SU-DHL-6 (cell line): ENCODE data around the gene SLC9A2.

Experiments used
- H2AFZ ChIP-seq: fragments of 200-600 bp; sonication (generic); 2 replicates; pipeline ENCODE4 v1.6.1; 2014; ENCODE audit warnings: low read depth, mild to moderate bottlenecking, moderate library complexity, mixed read lengths, antibody characterized with exemption, low read length; ENCODE audit not compliant: severe bottlenecking
- H3F3A ChIP-seq: fragments of 200-600 bp; shearing (Covaris generic); 2 replicates; pipeline ENCODE4 v1.6.0; 2016; ENCODE audit warnings: antibody characterized with exemption, mild to moderate bottlenecking; ENCODE audit not compliant: insufficient read depth
- H3K27ac ChIP-seq: fragments of 200-600 bp; sonication (generic); 2 replicates; pipeline ENCODE4 v1.5.1; 2016; ENCODE audit warnings: low read depth, mild to moderate bottlenecking, low read length, moderate library complexity, mixed read lengths
- H3K27me3 ChIP-seq: fragments of 200-600 bp; sonication (generic), shearing (Covaris generic); 2 replicates; pipeline ENCODE4 v1.6.0; 2014; ENCODE audit warnings: mild to moderate bottlenecking, low read length
- H3K36me3 ChIP-seq: fragments of 200-600 bp; sonication (generic); 2 replicates; pipeline ENCODE4 v1.6.1; 2014; ENCODE audit warnings: mild to moderate bottlenecking, low read length, mixed read lengths
- H3K4me2 ChIP-seq: fragments of 300-600, 200-600 bp; shearing (Covaris generic), sonication (generic); 2 replicates; pipeline ENCODE4 v1.6.0; 2014; ENCODE audit warnings: low read length, low read depth, mild to moderate bottlenecking; ENCODE audit not compliant: poor library complexity, severe bottlenecking
- H3K4me3 ChIP-seq: fragments of 200-600 bp; sonication (generic); 2 replicates; pipeline ENCODE4 v1.5.1; 2014; ENCODE audit warnings: antibody characterized with exemption, low read length, mild to moderate bottlenecking, mixed read lengths; ENCODE audit not compliant: insufficient read depth, poor library complexity, severe bottlenecking
- H3K79me2 ChIP-seq: fragments of 200-600 bp; sonication (generic); 2 replicates; pipeline ENCODE4 v1.6.1; 2014; ENCODE audit warnings: mild to moderate bottlenecking, low read length, moderate library complexity; ENCODE audit not compliant: insufficient read depth
- H3K9ac ChIP-seq: fragments of 200-600 bp; sonication (generic); 2 replicates; pipeline ENCODE4 v1.7.0; 2014; ENCODE audit warnings: mild to moderate bottlenecking, low read length
- H3K9me2 ChIP-seq: fragments of 200-600 bp; sonication (generic); replicated peaks from 2 replicates; pipeline ENCODE4 v1.6.1; 2014; ENCODE audit warnings: low read length; ENCODE audit not compliant: insufficient read depth
- H3K9me3 ChIP-seq: fragments of 200-600 bp; sonication (generic); 2 replicates; pipeline ENCODE4 v1.6.1; 2014; ENCODE audit warnings: low read length, mixed read lengths; ENCODE audit not compliant: insufficient read depth
- H4K20me1 ChIP-seq: fragments of 200-600 bp; sonication (generic); 2 replicates; pipeline ENCODE4 v1.6.1; 2014; ENCODE audit warnings: low read depth, mild to moderate bottlenecking, antibody characterized with exemption, low read length, moderate library complexity, mixed read lengths
- EZH2phosphoT487 ChIP-seq: fragments of 200-600 bp; sonication (generic), shearing (Covaris generic); conservative IDR thresholded peaks from 2 replicates; pipeline ENCODE4 v1.6.1; 2018; ENCODE audit warnings: mild to moderate bottlenecking, antibody characterized with exemption, low read length, moderate library complexity, mixed read lengths
- TF ChIP-seq, protein P1 (sequence below): fragments of 200-600 bp; sonication (generic); IDR thresholded peaks from one replicate; pipeline ENCODE4 v1.5.1; 2017; ENCODE audit warnings: antibody characterized with exemption, mild to moderate bottlenecking, low read length, moderate library complexity; ENCODE audit not compliant: insufficient read depth, poor library complexity, severe bottlenecking

The SLC9A2 gene

GRCh38 chr2:102620332-102620731 is 979 bp downstream of the SLC9A2 start:
- Histone ChIP-seq H3F3A (no peaks in the 10 kb centered on the region), H2AFZ (no peak overlapping the region), H3K79me2 (no peaks in the 10 kb centered on the region), H4K20me1 (no peaks in the 10 kb centered on the region), H3K27me3 (no peaks in the 10 kb centered on the region; the same call in 1 of the 2 replicates), H3K36me3 (no peaks in the 10 kb centered on the region), H3K9ac (no peak overlapping the region), H3K9me3 (no peaks in the 10 kb centered on the region), H3K27ac (no peak overlapping the region), H3K4me3 (no peak overlapping the region), H3K9me2 (no peaks in the 10 kb centered on the region), H3K4me2 (no peak overlapping the region)
- TF ChIP-seq EZH2phosphoT487: no peak
- TF ChIP-seq, protein P1, sequence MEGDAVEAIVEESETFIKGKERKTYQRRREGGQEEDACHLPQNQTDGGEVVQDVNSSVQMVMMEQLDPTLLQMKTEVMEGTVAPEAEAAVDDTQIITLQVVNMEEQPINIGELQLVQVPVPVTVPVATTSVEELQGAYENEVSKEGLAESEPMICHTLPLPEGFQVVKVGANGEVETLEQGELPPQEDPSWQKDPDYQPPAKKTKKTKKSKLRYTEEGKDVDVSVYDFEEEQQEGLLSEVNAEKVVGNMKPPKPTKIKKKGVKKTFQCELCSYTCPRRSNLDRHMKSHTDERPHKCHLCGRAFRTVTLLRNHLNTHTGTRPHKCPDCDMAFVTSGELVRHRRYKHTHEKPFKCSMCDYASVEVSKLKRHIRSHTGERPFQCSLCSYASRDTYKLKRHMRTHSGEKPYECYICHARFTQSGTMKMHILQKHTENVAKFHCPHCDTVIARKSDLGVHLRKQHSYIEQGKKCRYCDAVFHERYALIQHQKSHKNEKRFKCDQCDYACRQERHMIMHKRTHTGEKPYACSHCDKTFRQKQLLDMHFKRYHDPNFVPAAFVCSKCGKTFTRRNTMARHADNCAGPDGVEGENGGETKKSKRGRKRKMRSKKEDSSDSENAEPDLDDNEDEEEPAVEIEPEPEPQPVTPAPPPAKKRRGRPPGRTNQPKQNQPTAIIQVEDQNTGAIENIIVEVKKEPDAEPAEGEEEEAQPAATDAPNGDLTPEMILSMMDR: no peak

DNA sequence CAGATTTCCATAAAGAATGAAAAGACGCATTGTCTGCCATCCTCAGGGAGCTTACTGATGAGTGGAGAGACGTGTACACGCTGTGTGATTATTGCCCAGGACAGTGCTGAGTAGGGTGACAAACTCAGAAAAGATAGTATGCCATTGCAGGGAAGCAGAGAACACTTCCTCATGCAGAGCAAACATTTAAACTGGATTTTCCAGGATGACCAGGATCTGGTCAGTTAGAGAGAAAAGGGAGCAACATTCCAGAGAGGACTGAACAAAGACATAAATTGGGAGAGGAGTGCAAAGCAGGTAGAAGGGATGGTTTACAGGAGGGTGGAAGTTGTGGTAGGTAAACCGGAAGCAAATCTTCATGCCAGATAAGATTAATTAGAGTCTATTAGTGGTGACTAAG is 2.3 kb downstream of the SLC9A2 start:
- H3K36me3 ChIP-seq: no peaks in the 10 kb centered on the region
- no peaks in the 10 kb centered on the region for H3K9me3 ChIP-seq
- H3K4me2 ChIP-seq: no peak overlapping the region
- H3K9me2 ChIP-seq: no peaks in the 10 kb centered on the region
- no peak overlapping the region for H2AFZ ChIP-seq
- no peaks in the 10 kb centered on the region for H3K79me2 ChIP-seq
- H4K20me1 ChIP-seq: no peaks in the 10 kb centered on the region
- H3K9ac ChIP-seq: no peak overlapping the region
- no peaks in the 10 kb centered on the region; the same call in 1 of the 2 replicates for H3K27me3 ChIP-seq
- no peak for TF ChIP-seq EZH2phosphoT487
- TF ChIP-seq, protein P1: no peak
- no peak overlapping the region for H3K4me3 ChIP-seq
- H3K27ac ChIP-seq: no peak overlapping the region
- no peaks in the 10 kb centered on the region for H3F3A ChIP-seq

DNA sequence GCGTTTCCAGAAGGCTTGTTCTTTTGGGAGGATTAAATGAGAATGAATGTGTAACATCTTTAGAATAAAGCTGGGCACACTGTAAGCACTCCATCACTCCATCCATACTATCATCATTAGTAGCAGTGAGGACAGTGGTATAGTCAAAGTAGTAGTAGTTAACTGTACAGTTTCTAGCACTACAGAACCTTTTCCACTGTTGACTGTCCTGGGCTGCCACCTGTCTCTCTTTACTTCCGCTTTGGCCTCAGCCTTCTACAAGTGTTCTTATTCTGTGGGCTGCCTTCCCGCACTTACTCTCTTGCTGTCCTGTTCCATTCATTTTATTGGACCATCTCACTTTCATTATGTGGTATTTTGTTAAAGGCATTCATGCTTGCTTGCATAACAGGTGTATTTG is 3.3 kb downstream of the SLC9A2 start:
- H3K36me3 ChIP-seq: no peaks in the 10 kb centered on the region
- H3K9me2 ChIP-seq: no peaks in the 10 kb centered on the region
- no peaks in the 10 kb centered on the region for H3K27me3 ChIP-seq
- H3K4me2 ChIP-seq: no peak overlapping the region
- no peak overlapping the region for H3K4me3 ChIP-seq
- H3K9ac ChIP-seq: no peak overlapping the region
- H4K20me1 ChIP-seq: no peaks in the 10 kb centered on the region
- no peak overlapping the region for H2AFZ ChIP-seq
- H3F3A ChIP-seq: no peaks in the 10 kb centered on the region
- no peaks in the 10 kb centered on the region for H3K79me2 ChIP-seq
- no peak overlapping the region for H3K27ac ChIP-seq
- no peaks in the 10 kb centered on the region for H3K9me3 ChIP-seq
- TF ChIP-seq EZH2phosphoT487: no peak
- TF ChIP-seq, protein P1: no peak

- Histone ChIP-seq H3K4me2 (no peak overlapping the region), H3K4me3 (no peak overlapping the region), H2AFZ (no peak overlapping the region), H3K27ac (no peak overlapping the region), H3K79me2 (no peaks in the 10 kb centered on the region), H3F3A (no peaks in the 10 kb centered on the region), H3K36me3 (no peaks in the 10 kb centered on the region), H3K27me3 (no peaks in the 10 kb centered on the region), H4K20me1 (no peaks in the 10 kb centered on the region), H3K9me3 (no peaks in the 10 kb centered on the region), H3K9me2 (no peaks in the 10 kb centered on the region), H3K9ac (no peak overlapping the region)
- TF ChIP-seq, protein P1: no peak
- TF ChIP-seq EZH2phosphoT487: no peak
Measured at GRCh38 chr2:102630458-102630857, 11.1 kb downstream of the SLC9A2 start.
